NCI-H2227 treated with DMSO at 0.1 percent for 48 hours (cell line): Measurements from ENCODE around the gene DCDC2C.

Source experiments
- DNase-seq: peaks from one replicate; lab custom pipeline; 2025; lab: John Stamatoyannopoulos, UW

The DCDC2C gene

GRCh38 chr2:3674066-3674845 lies 29.1 kb upstream of the DCDC2C start:
- DNase-seq: no peak

DNA sequence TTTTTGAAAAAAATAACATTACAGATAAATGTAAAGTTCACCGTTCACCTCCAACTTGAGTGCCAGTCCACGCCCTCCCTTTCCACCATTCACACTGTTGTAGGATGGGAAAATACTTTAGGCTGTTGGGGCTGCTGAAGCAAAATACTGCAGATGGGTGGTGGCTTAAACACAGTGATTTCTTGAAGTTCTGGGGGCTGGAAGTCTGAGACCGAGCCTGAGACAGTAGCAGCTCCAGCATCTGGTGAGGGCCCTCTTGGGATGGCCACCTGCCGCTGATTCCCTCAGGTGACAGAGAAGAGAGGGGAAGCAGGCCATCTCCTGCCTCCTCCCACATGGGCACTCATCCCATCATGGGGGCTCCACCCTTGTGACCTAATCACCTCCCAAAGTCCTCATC lies 27.7 kb upstream of the DCDC2C start:
- no peak for DNase-seq

GRCh38 chr2:3677436-3677835 lies 25.9 kb upstream of the DCDC2C start:
- no peak for DNase-seq

DNA sequence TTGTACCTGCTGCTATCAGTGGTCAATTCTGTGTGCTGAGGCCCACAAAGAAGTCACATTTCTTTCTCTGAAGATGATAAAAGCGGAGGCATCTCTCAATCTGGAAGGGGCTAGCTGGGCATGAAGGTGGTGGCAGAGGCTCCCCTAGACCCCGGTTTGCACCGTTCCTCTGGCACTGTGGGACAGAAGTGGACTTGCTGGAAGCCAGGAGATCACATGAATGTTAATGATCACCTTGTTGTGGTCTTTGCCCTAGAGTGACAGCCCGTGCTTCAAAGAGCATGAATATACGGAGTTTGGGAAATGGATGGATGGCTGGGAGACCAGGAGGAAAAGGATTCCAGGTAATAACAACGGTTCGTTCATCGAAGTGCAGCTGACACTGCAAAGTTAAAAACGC lies 25.2 kb upstream of the DCDC2C start:
- no peak for DNase-seq

DNA sequence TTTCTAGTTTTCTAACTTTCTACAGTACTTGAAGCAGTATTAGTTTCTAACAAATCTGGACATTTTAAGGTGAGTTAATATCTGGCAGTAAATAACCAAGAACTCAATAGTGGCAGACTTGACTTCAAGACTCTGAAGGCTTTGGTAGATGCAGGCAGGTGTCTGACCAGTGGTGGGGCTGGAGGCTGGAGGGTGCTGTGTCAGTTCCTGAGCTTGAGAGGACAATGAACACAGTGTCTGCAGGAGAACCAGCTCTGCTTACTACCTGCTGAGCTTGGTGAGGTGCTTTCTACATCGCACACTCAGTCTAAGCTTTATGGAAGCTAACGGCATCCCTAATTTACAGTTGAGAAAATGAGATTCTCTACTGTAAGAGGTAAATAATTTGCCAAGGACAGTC lies 24.2 kb upstream of the DCDC2C start:
- no peak for DNase-seq

GRCh38 chr2:3679616-3680393 lies 23.6 kb upstream of the DCDC2C start:
- DNase-seq: no peak

- DNase-seq: no peak
Measured at GRCh38 chr2:3680548-3681345, 22.6 kb upstream of the DCDC2C start.

GRCh38 chr2:3681625-3682024 lies 21.8 kb upstream of the DCDC2C start:
- DNase-seq: no peak

- DNase-seq: no peak
Measured at GRCh38 chr2:3682811-3683210, 20.6 kb upstream of the DCDC2C start.

- no peak for DNase-seq
Measured at GRCh38 chr2:3683748-3684454, 19.5 kb upstream of the DCDC2C start.

- no peak for DNase-seq
Measured at GRCh38 chr2:3689998-3690748, 13.2 kb upstream of the DCDC2C start.

- DNase-seq: peak; percentile 21
Measured at GRCh38 chr2:3692375-3692774, 11.0 kb upstream of the DCDC2C start.

- DNase-seq: no peak
Measured at GRCh38 chr2:3696545-3696944, 6.8 kb upstream of the DCDC2C start.

DNA sequence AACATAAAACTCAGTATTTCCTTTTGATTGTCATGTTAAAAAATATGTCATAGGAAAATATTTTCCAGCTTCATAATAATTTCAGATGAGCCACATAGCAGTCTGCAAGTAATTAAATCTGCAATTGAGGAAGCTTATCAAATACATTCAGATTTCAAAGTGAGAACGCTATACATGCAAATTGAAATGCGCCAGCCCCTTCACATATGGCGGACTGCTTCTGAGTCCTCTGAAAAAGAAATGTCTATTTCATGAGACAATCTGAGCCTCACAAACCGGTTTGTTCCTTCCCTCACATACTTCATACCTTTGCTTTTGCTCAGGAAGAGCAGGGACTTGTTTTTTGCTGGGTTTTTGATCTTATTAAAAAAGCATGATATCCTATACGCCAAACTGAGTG lies 2.3 kb upstream of the DCDC2C start:
- DNase-seq: no peak

- DNase-seq: peak; percentile 12
Measured at GRCh38 chr2:3703757-3704355, 481 bp downstream of the DCDC2C start.

DNA sequence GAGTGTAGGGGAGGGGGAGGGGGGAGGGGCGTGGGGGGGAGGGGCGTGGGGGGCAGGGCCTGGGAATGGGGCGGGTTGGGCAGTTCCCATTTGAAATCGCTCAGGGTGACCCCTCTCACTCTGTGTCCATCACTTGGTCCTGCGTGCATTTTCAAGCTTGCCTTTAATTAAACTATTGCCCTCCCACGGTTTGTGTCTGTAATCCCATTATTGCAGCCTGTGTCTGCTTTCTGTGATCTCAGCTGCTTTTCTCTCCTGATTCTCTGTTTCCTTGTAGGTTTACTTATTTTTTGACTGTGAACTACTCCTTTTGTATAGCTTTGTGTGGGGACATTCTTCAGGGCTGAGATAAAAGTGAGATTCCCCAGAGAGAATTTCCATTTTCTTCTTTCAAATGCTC lies 1.3 kb downstream of the DCDC2C start:
- no peak for DNase-seq

GRCh38 chr2:3705782-3706181 lies 2.4 kb downstream of the DCDC2C start:
- no peak for DNase-seq

- no peak for DNase-seq
Measured at GRCh38 chr2:3706892-3707291, 3.5 kb downstream of the DCDC2C start.

- no peak for DNase-seq
Measured at GRCh38 chr2:3708576-3708975, 5.2 kb downstream of the DCDC2C start.

DNA sequence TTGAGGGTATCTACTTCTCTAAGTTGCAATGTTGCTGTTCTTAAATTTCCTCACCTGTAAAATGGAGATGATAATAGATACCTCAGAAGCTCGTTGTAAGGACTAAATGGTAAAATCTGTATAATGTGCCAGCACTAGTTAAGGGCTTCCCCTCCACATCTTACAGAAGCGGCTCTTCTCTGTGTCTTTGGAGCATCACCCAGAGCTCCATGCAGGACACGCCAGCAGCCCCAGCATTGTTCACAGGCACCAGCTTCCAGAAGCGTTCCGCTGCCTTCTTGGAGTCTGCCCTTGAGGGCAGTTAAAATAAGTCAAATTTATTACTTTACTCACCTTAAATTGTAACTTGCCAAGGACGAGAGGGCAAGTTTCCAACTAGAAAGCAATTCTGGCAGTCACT lies 5.8 kb downstream of the DCDC2C start:
- DNase-seq: no peak

DNA sequence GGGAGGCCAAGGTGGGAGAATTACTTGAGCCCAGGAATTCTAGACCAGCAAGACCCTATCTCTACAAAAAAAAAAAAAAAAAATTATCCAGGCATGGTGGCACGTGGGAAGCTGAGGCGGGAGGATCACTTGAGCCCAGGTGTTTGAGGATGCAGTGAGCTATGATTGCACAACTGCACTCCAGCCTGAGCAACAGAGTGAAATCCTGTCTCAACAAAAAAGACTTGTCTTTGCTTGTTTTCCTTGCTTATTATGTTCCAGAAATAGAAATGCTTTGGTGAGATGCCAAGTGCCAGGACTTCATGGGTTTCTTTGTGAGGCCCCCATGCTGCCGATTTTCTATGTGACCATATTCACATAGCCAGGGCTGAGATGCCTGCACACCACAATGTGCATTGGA lies 9.0 kb downstream of the DCDC2C start:
- no peak for DNase-seq
